GM18868 (cell line): Measurements from ENCODE around the gene LRP4.

Source experiments
- ATAC-seq: cut with Tn5 transposase; IDR thresholded peaks from one replicate; pipeline ENCODE4 v1.9.1; 2021; ENCODE audit warnings: mild to moderate bottlenecking, moderate library complexity; ENCODE audit not compliant: unreplicated experiment

LRP4 gene

DNA sequence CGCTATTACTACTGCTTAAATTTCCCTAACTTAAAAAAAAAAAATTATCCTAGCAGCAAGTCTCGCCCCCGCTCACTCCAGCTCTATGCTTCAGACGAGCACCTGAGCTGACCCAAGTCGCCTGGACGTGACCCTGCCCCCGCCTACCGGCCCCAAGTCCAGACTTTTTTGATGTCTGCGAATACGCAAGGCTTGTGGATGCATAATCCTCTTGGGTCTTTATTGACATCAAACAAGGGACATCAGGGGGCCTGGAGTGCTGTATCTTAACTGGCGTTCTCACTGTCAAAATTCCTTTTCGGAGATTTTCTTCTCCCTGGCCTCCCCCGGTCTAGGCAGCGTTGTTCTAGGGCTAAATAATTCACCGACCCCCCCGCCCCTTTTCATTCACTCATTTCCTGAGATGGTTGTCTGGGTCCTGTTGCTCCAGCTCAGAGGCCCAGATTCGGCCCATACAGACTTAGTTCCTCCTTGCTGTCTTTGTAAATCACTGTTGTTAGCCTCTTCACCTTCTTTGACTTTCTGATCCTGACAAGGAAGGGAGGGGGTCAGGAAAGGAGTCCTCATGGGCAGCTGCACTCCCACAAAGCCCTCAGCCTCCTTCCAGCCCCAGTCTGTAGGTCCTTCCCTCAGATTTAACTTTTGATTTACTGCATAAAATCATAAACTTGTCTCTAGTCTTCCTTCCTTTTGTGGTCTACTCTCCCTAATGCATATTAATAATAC lies 601 bp upstream of the LRP4 start:
- ATAC-seq, result no peak

DNA sequence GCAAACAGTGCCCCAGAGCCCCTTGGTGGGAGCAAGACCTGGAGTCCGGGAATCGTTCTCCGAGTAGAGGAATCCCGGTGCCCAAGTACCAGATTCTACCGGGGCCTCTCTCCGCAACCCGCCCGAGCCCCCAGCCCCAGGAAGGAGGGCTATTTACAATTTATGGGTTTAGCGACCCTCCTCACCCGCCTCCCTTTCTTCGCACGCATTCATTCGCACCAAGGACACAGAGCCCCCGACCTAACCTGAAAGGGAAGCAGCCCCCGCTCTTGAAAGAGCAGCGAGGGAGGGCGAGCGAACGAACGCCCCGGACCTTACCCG lies 628 bp downstream of the LRP4 start:
- no peak for ATAC-seq

DNA sequence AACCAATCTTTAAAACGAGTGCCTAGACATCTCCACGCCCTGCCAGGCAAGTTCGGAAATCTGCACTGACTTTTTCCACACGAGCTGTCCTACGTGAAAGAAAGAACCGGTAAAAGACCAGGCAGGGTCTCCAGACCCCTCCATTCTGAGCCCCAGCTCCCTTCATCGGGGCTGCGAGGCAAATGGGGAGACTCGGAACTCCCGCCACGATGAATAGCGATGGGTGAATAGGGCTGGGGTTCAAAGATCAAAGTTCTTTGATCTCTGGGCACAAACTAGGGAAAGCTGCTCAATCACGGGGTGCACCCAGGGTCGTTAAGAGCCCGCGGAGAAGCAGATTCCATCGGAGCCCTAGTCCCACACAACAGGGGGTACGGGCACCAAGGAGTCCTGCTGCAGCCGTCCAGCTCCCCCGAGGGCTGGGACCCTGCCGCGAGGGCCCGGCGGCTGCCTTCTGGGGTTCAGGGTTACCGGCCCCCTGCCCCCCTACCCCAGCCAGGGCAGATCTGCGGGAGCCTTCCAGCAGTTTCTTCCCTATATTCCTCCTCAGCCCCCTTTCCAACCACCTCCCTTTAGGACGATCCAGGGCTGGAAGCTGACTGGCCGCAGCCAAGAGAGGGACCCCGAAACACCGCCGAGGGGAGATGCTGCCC lies 1.1 kb downstream of the LRP4 start:
- no peak for ATAC-seq

DNA sequence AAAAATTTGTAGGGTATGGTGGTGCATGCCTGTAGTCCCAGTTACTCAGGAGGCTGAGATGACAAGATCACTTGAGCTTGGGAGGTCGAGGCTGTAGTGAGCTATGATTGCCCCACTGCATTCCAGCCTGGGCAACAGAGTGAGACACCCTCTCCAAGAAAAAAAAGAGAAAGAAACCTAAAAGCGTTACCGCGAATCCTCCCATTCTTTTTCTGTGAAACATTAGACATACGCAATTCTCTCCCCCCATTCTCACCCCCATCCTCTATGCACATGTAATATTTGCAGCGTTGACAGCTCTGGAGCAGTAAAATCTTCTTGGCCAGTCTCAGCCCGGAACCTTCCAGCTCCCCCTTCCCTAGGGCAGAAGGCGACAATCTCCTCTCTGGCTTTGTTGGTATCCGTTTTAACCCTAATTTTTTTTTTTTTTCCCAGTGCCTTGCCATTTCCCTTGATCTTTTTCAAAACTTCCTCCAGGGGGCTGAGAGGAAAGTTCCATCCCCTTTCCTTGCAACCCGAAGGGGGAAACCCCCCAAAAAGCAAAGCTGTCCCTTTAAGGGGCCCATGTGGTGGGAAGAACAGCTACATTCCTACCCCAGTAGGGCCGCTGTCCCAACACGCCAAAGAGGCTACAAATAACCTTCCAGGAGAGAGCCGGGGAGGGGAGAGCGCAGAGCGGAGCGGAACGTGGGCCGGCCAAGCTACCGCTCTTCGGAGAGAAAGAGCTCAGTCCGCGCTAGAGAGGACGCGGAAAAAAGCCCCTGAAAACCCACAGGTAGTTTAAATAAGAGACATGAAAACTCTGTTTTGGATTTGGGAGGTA lies 1.9 kb downstream of the LRP4 start:
- no peak for ATAC-seq

DNA sequence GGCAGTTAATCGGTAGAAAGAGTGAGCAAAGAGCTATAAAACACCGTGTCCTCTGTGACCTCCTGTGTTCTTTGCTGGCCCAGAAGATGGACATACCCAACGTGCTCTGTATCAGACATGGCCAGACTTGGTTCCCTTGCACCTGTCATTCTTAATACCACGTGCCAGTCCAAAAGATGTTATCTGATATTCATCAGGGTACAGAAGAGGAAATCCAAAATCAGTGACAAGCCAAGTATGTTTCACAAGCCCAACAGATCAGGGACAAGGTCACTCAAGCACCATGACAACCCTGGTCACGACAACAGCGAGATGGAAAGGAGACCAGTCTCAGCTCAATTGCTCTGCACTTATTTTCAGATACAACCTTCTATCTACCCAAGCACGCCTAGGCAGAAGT lies 3.4 kb downstream of the LRP4 start:
- ATAC-seq, result no peak

DNA sequence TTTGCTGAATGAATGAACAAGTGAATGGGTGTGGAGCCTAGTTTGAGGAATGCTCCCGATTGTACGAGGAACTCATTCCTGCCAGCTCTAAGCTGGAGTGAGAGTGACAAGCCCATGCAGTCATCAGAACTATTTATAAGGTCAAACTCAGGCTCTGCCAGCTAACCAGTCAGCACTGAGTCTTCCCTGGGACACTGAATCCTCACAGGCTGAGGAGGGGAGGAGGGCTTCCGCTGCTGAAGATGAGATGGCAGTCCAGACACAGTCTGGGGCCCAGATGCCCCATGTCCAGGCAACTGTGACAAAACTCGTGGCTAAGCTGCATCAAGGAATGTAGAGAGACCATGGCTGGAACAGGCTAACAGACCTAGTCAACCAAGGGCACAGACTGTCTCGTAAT lies 4.0 kb downstream of the LRP4 start:
- no peak for ATAC-seq

DNA sequence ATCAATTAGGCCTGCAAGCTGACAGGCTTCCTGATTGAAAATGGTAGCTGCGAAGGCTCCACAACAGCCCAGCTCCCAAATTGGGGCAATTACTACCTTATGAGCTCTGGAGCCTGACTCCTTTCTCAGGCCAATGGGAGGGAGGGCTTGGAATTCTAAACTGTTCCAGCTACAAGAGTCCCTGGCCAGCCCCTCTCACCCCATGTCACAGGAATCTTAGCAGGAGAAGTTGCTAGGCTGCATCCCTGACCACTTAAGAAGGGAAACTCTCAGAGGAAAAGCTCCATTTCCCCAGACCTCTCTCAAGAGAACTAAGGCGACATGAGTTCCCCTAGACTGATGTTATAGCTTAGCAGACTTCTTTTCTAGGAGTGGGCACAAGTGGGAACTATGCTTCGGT lies 4.9 kb downstream of the LRP4 start:
- ATAC-seq, result no peak

DNA sequence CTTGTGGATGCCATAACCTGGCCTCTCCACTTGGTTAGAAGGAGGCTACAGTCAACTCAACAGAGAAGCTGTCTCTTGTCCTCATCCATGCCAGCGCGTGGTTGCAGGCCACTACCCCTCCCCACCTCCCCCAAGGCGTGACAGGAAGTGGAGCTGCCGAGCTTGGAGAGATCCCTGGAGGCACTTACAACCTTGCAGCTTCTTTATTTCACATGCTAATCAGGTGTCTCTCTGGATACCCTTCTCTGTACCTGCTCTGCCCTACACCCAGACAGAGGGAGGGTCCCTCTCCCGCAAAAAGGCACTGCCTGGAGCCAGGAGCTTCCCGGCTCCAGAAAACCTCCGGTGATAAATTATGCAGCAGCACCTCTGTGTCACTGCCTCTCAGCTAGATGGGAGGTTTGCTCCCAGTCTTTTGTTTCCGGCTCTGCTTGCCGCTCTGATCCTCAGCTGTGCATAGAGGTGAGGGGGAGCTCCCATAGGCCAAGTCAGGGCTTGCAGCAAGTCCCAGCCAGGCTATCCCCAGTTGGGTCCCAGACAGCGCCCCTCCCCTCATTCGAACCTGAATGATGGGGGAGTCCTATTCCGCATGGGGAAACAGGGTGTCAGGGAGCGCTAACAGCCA lies 5.7 kb downstream of the LRP4 start:
- no peak for ATAC-seq

DNA sequence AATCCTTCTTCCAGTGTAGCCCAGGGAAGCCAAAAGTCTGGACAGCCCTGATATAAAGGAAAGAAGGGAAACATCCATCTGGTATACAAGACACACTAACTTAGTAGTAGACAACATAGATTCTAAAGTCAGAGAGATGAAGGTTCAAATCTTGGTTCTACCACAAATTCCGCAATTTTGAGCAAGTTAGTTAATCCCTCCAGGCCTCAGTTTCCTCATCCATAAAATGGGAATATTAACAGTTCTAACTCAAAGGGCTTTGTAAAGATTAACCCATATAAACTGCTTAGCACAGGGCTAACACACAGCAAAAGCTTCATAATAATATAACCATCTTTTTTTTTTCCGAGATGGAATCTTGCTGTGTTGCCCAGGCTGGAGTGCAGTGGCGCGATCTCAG lies 10.7 kb downstream of the LRP4 start:
- ATAC-seq, result no peak

DNA sequence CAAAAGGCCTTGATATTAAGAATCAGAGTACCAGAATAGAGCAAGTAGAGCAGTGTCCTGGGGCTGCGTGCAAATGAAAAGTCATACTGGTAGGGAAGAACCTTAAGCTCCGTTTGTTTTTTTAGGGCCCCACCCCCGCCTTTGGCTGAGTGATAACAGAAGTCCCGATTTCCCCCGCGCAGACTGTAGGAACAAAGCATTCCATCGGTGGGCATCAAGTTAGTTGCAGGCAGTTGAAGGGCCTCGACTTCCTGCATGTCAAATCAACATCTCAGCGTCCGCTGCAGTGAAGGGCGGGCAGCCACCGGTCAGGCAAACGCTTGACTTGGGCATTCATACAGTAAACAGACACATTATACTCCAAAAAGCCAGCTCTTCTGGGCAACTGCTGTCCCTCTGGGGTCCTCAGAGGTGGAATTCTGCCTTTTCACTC lies 11.7 kb downstream of the LRP4 start:
- ATAC-seq, result no peak

DNA sequence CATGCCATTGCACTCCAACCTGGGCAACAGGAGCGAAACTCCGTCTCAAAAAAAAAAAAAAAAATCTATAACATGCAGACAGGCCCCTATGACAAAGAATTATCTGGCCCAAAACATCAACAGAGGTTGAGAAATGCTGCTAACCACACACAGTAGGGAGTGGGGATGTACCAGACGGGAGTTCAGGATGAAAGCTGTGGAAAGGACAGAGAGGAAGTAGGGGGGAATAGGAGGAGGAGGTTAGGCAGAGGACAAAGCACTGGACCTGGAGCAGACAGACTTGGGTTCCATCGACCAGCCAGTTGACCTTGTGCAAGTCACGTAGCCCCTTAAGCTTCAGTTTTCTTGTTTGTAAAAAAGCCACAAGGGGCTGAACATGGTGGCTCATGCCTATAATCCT lies 12.5 kb downstream of the LRP4 start:
- no peak for ATAC-seq

DNA sequence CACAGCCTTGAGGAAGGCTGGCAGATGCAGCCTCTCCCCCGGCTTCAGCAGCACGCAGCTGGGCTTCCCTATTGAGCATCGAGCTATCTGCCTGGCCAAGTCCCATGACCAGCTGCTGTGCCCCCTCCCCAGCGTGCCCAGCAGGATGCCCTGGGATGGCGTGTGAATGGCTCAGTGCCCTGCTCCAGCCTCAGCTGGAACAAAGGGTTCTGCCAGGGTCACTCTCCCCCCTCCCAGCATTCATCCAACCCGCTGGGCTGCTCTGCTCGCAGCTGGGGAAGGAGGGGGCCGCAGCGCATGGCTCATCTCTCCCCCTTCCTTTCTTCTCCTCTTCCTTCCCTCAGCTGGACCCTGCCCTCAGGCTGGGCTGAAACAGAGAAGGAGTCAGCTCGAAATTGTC lies 14.5 kb downstream of the LRP4 start:
- ATAC-seq, result no peak

DNA sequence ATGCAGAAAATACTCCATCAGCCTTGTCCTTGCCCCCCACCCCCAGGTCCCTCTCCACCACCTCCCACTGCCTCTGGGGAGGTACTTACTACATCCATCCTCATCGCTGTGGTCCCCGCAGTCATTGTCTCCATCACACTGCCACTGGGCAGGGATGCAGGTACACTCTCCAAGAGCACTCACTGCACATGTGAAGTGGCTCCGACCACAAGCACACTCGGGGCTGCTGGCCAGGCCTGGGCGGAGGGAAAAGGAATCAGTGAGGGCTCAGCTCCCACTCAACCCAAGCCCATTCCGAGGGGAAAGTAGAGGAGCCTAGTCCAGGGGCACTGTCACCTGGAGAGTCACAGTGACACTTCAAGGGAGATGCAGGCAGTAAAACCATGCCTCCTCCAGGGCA lies 15.7 kb downstream of the LRP4 start:
- ATAC-seq, result no peak

DNA sequence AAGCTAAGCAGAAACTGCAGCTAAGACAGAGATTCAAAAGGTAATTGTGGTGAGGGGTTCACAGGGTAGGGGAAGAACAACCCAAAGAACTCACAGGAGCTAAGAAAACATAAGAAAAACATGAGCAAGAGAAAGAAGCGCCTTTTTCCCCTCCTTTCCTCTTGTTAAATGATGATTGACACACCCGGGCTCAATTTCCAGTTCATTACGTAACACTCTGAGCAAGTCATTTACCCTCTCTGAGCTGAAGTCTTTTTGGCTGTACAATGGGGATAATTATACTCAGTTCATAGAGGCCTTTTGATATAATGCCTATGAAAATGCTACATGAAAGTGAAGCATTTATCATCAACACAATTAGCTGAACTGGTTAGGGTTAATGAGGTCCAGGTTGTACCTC lies 17.2 kb downstream of the LRP4 start:
- no peak for ATAC-seq

DNA sequence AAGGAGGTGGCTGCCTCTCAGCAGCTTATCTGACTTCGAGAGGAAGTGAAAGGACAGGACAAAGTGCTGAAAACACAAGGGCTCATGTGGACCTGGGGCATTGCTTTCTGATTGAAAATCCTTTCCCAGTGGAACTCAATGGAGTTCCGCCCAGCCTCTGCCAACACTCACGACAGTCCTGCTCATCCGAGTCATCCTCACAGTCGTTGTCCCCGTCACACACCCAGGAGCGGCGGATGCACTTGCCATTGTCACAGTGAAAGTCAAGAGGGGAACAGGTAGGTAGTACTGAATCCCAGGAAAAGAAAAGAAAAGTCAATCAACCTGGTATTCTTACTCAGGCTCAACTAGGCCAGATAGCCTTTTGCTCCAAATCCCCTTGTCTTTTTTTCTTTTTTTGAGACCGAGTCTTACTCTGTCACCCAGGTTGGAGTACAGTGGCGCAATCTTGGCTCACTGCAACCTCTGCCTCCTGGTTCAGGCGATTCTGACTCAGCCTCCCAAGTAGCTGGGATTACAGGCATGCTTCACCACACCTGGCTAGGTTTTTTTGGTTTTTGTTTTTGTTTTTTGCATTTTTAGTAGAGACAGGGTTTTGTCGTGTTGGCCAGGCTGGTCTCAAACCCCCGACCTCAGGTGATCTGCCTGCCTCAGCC lies 18.1 kb downstream of the LRP4 start:
- no peak for ATAC-seq

DNA sequence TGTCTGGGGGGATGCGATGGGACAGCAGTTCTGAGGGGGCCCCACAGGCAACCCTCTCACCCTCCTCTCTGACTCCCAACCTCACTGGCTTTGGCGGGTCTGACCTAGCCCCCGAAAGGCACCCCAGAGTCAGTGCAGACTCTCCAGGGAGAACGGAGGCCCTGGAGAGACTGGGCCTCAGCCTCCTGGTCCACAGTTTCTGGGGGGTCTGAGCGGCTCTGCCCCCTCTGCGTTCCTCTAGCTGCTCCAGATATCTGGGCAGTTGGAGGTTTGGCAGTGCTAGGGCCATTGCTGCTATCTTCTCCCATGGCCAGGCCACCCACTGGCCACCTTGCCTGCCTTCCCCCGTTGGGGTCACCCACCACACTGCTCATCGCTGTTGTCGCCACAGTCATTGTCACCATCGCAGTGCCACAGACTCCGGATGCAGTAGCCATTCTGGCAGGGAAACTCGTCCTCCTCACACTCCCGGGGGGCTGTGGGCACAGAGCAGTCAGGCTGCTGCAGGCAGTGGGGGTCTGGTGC lies 18.8 kb downstream of the LRP4 start:
- no peak for ATAC-seq

DNA sequence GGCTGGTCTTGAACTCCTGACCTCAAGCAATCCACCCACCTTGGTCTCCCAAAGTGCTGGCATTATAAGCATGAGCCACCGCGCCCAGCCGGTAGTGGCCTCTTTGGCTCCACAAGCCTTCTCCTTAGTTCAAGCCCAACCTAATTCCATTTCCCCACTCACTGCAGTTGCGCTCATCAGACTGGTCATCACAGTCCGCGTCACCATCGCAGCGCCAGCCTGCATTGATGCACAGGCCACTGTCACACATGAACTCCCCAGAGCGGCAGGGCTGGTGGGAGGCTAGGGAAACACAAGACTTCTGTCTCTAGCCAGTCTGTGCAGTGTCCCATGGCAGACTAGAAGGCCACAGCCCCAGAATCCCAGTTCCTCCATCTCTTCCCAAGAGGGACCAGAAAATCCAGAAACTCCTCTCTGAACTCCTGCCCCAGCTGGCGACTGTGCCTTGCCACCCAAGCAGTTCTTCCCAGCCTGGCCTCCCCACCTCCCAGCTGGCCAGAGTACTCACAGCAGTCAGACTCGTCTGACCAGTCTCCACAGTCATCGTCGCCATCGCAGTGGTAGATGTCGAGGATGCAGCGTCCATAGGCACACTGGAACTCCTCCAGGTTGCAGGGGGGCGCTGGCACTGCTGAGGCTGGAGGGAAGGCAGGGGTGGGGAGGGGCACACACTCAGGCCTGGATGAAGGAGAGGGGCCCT lies 19.8 kb downstream of the LRP4 start:
- ATAC-seq, result no peak

DNA sequence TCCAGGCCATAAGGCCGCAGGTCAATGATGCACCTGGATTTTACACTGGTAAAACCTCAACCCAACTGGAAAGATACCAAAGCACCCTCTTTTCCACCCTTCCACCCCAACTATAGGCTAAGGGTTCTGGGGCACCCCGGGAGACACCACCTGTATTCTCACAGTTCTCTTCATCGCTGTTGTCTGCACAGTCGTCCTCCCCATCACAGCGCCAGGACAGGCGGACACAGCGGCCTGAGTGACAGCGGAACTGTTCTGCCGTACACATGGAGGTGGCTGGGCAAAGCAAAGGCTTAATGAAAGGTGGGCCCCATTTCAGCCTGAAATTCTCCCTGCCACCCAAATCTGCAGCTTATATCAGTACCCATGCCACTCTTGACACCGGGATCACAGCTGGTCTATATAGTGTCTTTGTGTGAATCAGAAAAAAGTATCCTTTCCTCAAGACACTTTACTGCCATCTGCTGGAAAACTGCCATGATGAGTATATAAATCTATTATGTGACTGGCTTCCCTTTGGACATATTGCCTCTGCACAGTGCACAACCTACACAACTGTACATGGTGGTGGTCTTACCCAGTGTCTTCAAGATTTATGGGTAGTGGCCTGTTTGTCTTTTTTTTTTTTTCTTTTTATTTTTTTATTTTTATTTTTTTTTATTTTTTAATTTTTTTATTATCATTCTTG lies 21.5 kb downstream of the LRP4 start:
- ATAC-seq, result no peak

DNA sequence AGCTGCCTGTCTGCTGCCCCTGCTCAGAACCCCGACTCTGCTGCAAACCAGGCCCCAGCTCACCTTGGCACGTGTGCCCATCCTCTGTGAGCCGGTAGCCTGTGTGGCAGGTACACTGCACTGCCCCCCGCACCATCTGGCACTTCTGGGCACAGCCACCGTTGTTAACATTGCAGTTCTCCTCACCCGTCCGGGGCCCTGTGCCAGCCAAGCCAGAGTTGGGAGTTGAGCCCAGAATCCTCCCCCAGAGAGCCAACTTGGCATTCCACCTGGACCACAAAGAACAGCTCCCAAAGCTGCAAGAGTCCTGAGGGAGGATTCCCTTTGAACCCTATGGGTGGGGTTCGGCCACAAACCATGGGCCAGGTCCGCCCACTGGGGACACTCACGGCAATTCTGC lies 22.5 kb downstream of the LRP4 start:
- no peak for ATAC-seq

DNA sequence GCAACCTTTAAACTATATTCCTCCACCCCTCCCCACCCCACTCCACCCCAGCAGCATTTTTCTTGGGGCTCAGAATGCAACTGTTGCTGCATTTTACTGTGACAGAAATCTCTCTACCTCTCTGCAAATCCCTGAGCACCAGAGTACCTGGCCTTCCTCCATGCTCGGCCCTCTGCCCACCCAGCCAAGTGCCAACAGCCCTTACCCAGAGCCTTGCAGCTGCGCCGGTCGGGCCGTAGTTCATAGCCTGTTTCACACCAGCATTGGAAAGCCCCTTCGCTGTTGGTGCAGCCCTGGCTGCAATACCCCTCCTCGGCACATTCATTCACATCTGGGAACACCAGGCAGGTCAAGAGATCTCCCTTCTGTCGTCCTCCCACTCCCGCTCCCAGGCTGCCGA lies 23.4 kb downstream of the LRP4 start:
- ATAC-seq, result no peak
